ENCODE data around the gene TRAF5.

TRAF5 gene

GRCh38 chr1:211328084-211328694 is 1.6 kb downstream of the TRAF5 start:
- DNase-seq (ENCODE audit: low read depth): no peak

- DNase-seq (ENCODE audit: low read depth): no peak
These were observed 2.3 kb downstream of the TRAF5 start for GRCh38 chr1:211328866-211329475.

- no peak for DNase-seq (ENCODE audit: low read depth)
These were observed 3.1 kb downstream of the TRAF5 start for GRCh38 chr1:211329764-211330201.

DNA sequence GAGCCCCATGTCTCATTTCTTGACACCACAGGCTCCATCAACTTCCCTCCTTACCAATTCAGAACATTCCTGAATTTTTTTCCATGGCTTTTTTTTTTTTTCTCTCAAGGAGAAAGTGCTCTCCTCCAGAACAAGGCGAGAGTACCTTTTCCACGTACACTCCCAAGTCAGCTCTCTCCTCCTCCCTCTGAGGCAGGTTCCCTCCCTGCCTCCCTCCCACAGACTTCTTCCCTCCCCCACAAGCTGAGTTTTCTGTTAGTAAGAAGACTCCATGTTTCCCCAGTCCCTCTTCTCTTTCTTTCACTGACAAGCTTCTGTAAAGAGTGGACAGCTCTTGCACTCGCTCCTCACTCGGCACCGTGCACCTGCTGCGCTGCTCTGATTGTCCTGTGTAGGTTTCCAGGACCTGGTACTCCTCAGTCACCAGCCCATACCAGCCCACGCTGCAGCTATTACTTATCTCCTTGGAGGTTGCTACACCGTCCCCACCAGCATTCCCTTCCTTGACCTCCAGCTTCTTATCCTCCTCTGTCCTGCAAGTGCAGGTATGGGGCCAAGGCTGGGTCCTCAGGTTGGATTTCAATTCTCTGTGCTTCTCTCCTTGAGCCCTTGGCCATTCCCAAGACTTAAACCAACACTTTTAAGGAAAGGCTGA is 3.8 kb downstream of the TRAF5 start:
- DNase-seq (ENCODE audit: low read depth): no peak

DNA sequence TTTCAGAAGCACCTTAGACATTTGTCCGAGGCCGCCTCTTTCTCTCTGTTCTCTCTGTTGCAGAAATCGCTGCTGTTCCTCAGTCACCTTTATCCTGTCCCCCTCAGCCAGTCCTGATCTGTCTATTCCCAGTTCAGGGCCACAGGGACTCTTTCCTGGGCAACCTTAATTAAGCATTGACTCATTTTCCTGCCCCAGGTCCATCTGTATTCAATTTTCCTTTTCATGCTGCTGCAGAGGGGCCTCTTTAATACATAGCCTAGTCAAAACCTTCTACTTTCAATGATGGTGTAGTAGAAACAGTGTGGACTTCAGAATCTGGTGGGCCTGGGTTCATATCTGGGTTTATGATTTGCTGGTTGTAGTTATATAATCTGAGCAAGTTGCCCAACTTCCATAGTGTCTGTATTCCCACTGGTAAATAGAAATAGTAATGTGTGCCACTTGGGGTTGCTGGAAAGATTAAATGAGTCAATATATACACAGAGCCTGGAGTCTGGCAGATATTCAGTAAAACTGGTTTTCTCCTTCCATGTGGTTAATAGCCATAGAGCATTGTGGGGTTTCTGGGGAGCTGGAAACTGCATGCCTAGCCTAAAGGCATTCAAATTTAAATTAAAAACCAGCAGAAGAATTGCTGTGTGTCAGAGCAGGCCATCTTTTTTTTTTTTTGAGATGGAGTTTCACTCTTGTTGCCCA is 4.5 kb downstream of the TRAF5 start:
- no peak for DNase-seq (ENCODE audit: low read depth)

DNA sequence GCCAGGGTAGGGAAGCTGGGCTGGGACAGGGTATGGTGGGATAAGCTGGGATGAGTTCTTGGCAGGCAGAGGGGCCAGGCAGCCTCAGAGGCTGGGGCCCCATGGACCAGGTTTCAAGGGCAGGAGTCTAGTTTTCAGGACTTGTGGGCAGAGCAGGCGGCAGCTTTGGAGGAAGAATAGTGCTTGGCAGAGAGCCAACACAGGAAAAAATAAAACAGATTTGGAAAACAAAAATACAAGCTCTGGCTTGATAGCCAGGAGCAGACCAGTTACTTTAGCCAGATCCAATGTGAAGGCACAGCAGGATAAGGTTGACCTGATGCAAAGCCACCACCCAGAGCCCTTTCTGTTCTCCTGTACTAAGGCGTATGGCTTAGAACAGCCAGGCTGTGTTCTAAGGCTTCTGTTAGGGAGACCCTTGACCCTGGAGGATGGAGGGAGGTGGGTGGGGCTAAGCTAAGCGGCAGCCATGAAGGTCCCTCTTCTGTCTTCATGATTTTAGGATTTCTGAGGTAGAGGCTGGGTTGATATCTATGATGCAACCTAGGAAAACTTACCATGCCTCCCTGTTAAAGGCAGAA is 5.5 kb downstream of the TRAF5 start:
- DNase-seq (ENCODE audit: low read depth): no peak

- no peak for DNase-seq (ENCODE audit: low read depth)
These were observed 6.2 kb downstream of the TRAF5 start for GRCh38 chr1:211332830-211333229.

DNA sequence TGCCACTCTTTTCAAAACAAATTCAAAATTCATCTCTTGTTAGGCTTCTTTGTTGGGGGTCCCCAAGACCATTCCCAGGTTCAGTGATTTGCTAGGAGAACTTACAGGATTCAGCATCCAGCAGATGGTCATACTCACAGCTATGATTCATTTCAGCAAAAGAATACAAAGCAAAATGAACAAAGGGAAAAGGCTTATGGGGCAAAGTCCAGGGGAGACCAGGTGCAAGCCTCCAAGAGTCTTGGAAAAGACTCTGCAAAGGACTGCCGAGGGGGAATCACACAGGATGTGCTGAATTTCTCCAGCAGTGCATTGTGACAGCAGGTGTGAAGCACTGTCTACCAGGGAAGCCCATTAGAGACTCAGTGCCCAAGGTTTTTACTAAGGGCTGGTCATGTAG is 7.3 kb downstream of the TRAF5 start:
- no peak for DNase-seq (ENCODE audit: low read depth)

- DNase-seq (ENCODE audit: low read depth): no peak
These were observed 8.4 kb downstream of the TRAF5 start for GRCh38 chr1:211334986-211335385.

GRCh38 chr1:211335522-211336157 is 9.0 kb downstream of the TRAF5 start:
- DNase-seq (ENCODE audit: low read depth): no peak

- DNase-seq (ENCODE audit: low read depth): no peak
These were observed 9.5 kb downstream of the TRAF5 start for GRCh38 chr1:211336161-211336560.

DNA sequence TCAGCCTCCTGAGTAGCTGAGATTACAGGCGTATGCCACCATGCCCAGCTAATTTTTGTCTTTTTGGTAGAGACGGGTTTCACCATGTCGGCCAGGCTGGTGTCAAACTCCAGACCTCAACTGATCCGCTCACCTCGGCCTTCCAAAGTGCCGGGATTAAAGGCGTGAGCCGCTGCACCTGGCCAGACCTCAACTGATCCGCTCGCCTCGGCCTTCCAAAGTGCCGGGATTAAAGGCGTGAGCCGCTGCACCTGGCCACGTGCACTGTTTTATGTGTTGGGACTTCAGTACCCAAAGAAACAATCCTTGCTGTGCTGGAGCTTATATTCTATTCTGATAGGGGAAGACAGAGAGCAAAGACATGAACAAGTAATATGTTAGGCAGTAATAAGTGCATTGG is 10.1 kb downstream of the TRAF5 start:
- no peak for DNase-seq (ENCODE audit: low read depth)

DNA sequence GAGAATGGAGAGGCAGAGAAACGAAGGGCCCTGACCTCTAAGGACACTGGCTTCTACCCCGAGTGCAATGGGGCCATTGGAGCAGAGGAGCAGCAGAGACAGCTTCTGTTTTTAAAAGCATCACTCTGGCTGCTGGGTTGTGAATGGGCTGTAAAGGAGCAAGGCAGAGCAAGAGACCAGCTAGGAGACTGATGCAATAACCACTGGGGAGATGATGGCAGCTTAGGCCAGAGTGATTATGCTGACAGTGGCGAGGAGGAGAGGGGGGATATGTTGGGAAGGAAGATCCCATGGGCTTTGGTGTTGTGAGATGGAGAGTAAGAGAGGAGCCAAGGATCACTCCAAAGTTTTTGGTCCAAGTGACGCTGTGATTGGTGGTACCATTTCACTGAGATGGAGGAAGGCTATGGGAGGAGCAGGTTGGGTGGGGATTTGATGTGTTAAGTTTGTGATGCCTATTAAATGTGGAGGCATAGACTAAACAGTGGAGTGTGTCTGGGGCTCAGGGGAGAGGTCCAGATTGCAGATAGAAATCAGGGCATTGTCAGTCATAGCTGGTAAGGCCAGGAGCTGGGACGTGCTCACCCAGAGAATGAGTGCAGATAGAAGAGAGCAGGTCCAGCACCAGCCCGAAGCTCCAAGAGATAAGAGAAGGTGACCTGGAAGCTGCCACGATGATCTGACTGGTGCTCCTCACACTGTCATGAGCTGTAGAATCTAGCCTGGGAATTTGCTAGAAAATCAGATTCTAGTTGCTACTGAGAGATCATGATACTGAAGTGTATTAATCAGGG is 11.0 kb downstream of the TRAF5 start:
- DNase-seq (ENCODE audit: low read depth): no peak

GRCh38 chr1:211338224-211338620 is 11.6 kb downstream of the TRAF5 start:
- no peak for DNase-seq (ENCODE audit: low read depth)

DNA sequence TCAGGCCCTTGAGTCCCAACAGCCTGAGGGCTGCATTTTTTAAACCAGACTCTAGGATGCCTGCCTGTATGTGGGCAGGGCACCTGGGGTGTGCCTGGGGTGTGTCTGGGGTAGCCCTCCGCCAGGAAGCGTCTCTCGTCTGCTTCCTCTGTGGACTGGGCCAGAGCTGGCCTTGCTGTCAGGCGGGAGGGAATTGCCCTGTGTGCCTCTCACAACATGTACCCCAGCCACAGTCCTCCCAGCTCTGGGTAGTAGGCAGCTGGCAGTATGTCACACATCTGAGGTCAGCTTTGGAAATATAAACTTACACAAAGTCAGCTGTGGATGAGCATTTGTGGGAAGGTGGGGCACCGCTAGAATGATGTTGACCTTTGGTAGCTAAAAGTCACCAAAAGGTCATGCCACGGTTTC is 13.0 kb downstream of the TRAF5 start:
- DNase-seq (ENCODE audit: low read depth): no peak

DNA sequence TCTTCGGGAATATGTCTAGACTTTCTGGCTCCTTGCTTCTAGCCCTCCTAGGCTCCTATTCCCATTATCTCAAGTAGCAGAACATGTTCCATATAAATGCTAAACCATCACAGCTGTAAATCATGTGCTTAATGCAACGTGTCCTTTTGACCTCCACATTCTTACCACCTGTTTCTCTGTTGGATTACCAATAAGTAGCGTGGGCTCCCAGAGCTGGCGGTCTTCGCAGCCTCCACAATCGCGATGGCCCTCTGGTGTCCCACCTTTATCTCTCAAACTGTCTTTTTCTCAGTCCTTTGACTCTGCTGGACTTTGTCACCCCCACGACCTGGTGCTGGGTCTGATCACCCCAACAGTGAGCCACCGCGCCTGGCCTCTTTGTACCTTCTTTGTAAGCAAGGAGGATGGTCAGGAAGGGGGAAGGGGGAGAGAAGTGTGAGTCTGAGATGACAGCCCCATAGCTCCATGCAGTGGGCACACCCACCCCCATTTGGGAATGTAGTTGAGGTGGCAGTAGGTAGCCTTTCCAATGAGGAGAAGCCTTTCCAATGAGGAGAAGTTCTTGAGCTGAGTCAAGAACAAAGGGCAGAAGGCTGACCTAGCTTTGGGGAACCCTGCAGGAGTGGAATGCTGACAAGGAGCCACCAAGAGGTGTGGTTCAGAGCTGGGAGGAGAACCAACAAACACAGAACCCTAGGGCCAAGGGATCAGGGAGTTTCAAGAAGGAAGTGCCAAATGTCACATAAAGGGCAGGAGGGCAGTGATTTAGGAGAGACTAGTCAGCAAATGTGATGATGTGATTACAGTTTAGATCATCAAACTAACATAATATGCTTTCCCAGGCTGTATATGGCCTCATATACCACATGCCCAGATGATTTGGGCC is 14.2 kb downstream of the TRAF5 start:
- DNase-seq (ENCODE audit: low read depth): no peak

DNA sequence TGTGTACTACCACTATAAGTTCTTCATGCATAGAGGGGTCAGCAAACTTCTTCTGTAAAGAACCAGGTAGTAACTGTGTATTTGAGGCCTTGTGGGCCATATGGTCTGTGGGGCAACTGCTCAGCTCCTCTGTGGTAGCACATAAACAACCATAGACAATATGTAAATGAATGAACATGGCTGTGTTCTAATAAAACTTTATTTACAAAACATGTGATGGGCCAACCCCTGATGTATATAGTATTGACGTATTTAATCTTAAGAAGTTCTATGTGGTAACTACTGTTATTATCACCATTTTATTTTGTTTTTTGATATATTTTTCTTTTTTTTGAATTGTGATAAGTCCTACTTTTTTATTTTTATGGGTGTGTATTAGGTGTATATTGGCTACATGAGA is 15.4 kb downstream of the TRAF5 start:
- DNase-seq (ENCODE audit: low read depth): no peak

- no peak for DNase-seq (ENCODE audit: low read depth)
These were observed 17.0 kb downstream of the TRAF5 start for GRCh38 chr1:211343607-211344006.

GRCh38 chr1:211344152-211344618 is 17.6 kb downstream of the TRAF5 start:
- no peak for DNase-seq (ENCODE audit: low read depth)

GRCh38 chr1:211345719-211346118 is 19.1 kb downstream of the TRAF5 start:
- no peak for DNase-seq (ENCODE audit: low read depth)
